ENCODE results near the gene PLEKHB1. TPM values are rescaled to one million over a fixed set of nuclear protein-coding genes. Genes with fewer than 3 reads are reported as not detected.

PLEKHB1 gene
- total RNA-seq, 1 donor from 2014 or later: 5.6 TPM

DNA sequence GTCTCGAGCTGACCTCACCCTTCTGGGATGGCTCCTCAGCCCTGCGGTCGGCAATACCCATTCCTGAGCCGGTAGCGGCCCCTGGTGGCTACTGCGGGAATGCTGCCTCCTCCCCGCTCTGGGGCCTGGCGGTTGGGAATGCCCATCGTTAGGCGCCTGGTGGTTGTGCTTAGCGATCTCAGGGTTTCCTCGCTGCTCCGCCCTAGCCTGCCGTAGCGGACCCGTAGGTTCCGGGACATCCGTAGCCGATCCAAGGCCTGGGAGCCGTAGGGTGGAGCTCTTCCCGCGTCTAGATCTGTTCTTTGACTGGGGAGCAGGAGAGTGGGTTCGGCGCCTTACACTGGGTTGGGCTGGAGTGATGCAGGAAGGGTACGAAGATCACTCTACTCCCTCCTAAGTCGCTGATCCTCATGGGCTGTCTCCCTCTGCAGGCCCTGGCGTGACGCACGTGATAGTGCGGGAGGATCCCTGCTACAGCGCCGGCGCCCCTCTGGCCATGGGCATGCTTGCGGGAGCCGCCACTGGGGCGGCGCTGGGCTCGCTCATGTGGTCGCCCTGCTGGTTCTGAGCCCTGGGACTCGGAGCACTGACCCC lies 14.8 kb downstream of the PLEKHB1 start:
- Mint-ChIP-seq H3K4me1 (peaks cover 3% of the 10 kb centered on the region), H3K27ac (no peak overlapping the region), H3K27me3 (no peaks in the 10 kb centered on the region), H3K4me3 (peak overlapping the region; percentile 67), H3K36me3 (ENCODE audit: low read depth) (no peaks in the 10 kb centered on the region), H3K9me3 (no peaks in the 10 kb centered on the region)
- ChIA-PET CTCF (interaction anchor here (0.5 to 7.2 kb wide), 19 partner anchors 13 to 475 kb away, joined by 3 to 112 read pairs (median 4); no protein-coding TSS in a partner anchor), POLR2A (interaction anchor here (1.4 kb wide), 1 partner anchor 35 kb away, joined by 4 read pairs; no protein-coding TSS in a partner anchor)
- peak; percentile 89 for TF ChIP-seq CTCF (IDR thresholded peaks at IDR 0.05)
- intact Hi-C loops (cut with micrococcal nuclease): loop anchor here (1.0 kb wide), 7 partner anchors 14 to 366 kb away; partner anchors contain the start of gene RELT
- DNase-seq: peak; percentile 85
- ATAC-seq (ENCODE audit: low read depth): peak; percentile 99

GRCh38 chr11:73662445-73663157 lies 16.2 kb downstream of the PLEKHB1 start:
- intact Hi-C loops (cut with micrococcal nuclease): no loop called here
- Mint-ChIP-seq H3K4me1 (peaks cover 3% of the 10 kb centered on the region), H3K36me3 (ENCODE audit: low read depth) (no peaks in the 10 kb centered on the region), H3K27ac (no peak overlapping the region), H3K4me3 (no peak overlapping the region), H3K27me3 (no peaks in the 10 kb centered on the region), H3K9me3 (no peaks in the 10 kb centered on the region)
- ATAC-seq (ENCODE audit: low read depth) (no peak), DNase-seq (no peak)
- ChIA-PET CTCF (interaction anchor here (1.2 to 7.2 kb wide), 6 partner anchors 17 to 367 kb away, joined by 3 to 112 read pairs (median 6); no protein-coding TSS in a partner anchor), POLR2A (no interaction called here)
- no peak for TF ChIP-seq CTCF (IDR thresholded peaks at IDR 0.05)

GRCh38 chr11:73663604-73664495 lies 17.5 kb downstream of the PLEKHB1 start:
- Mint-ChIP-seq H3K9me3 (no peaks in the 10 kb centered on the region), H3K4me3 (no peak overlapping the region), H3K27ac (no peak overlapping the region), H3K27me3 (no peaks in the 10 kb centered on the region), H3K4me1 (peaks cover 3% of the 10 kb centered on the region), H3K36me3 (ENCODE audit: low read depth) (no peaks in the 10 kb centered on the region)
- POLR2A ChIA-PET: interaction anchor here (0.6 kb wide), 1 partner anchor 21 kb away, joined by 3 read pairs; no protein-coding TSS in a partner anchor
- ATAC-seq (ENCODE audit: low read depth): no peak
- intact Hi-C loops (cut with micrococcal nuclease): no loop called here
- CTCF ChIA-PET: interaction anchor here (5.9 to 7.2 kb wide), 2 partner anchors 39 to 313 kb away, joined by 91 to 112 read pairs; no protein-coding TSS in a partner anchor
- DNase-seq: no peak
- no peak for TF ChIP-seq CTCF (IDR thresholded peaks at IDR 0.05)

DNA sequence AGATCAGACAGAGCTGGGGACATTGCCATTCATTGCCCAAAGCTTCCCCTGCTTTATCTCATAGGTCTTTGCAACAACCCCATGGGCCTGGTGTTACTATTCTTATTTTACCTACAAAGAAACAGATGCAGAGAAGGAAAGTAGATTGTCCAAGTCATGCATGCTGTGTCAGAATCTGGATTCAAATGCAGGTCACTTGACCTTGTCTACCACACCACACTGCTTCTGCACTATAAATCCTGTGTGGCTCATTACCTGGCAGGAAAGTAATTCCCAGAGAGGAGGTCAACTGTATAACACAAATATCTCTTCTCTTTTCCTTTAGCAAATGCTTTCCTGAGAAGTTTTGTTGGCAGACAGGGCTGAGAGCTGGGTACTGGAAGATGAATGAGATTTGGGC lies 18.5 kb downstream of the PLEKHB1 start:
- H3K4me3 Mint-ChIP-seq: no peak overlapping the region
- no peaks in the 10 kb centered on the region for H3K36me3 Mint-ChIP-seq (ENCODE audit: low read depth)
- ChIA-PET CTCF (interaction anchor here (1.5 to 7.2 kb wide), 2 partner anchors 39 to 314 kb away, joined by 4 to 91 read pairs; no protein-coding TSS in a partner anchor), POLR2A (no interaction called here)
- H3K27me3 Mint-ChIP-seq: no peaks in the 10 kb centered on the region
- peaks cover 3% of the 10 kb centered on the region for H3K4me1 Mint-ChIP-seq
- ATAC-seq (ENCODE audit: low read depth): no peak
- DNase-seq: no peak
- intact Hi-C loops (cut with micrococcal nuclease): no loop called here
- no peak overlapping the region for H3K27ac Mint-ChIP-seq
- H3K9me3 Mint-ChIP-seq: no peaks in the 10 kb centered on the region
- TF ChIP-seq CTCF (IDR thresholded peaks at IDR 0.05): no peak
